ENCODE data around the gene IGFL2. TPM values are rescaled to one million over a fixed set of nuclear protein-coding genes. Genes with fewer than 3 reads are reported as not detected.
"Not testable (repeated sequence)": the region's sequence is repeated elsewhere in the genome, so short reads cannot be mapped to it uniquely, and the experiment has no call there.

The IGFL2 gene
- total RNA-seq = 0.33 and 0.40 TPM in 2 replicates

DNA sequence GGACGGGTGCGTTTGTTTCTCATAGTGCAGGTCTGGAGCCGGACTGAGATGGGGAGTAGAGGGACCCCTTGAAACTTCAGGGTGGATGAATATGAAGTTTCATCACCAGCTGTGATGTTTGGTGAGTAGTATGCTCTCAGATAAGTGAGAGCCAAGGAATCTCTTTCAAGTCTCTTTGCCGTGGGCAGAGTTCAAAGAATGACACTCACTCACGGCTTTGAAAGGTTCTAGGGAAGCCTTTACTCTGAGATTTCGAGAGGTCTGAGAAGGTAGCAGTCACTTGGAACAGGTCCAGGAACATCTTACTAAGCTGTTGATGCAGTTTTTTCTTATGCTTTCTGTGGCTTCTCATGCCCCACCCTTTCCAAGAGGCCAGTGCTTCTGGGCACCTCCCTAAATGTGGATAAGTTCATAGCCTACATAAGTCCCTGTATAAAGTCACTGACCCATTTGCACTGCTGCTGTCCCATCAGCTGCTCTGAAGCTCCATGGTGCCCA is at the start of gene IGFL2:
Gene IGFL2, plus strand, starts transcription at position 448 of the 498 bp plus-strand sequence. Its CDS starts 41 bp downstream, at position 489.
- Mint-ChIP-seq H3K4me1 (peaks cover 2% of the 10 kb centered on the region), H3K9me3 (no peaks in the 10 kb centered on the region), H3K36me3 (ENCODE audit: low read depth) (no peaks in the 10 kb centered on the region), H3K4me3 (no peak within 1 kb of the TSS), H3K27me3 (peaks cover 49% of the 10 kb centered on the region), H3K27ac (no peak within 1 kb of the TSS)
- DNase-seq = no peak
- intact Hi-C loops (cut with micrococcal nuclease) = no loop called here

DNA sequence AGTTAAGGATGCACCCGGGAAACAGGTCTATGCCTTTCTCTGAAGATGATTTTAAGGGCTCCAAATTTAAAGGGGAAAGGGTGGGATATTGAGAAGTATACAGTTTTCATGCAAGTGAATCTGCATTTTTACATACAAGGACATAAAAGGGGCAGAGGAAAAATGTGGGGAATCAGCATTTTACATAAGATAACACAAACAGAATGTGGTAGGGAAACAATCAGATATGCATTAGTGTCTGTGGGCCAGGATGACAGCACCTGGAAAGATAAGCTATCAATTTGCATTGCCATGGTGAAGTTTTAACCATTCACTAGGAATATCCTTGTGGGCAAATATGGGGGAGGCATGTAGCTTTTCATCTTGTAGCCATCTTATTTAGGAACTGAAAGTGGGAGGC is 47.7 kb upstream of the IGFL2 start:
- DNase-seq = no peak
- H3K4me1 Mint-ChIP-seq = no peaks in the 10 kb centered on the region
- H3K27me3 Mint-ChIP-seq = peaks cover 29% of the 10 kb centered on the region
- H3K4me3 Mint-ChIP-seq = no peak overlapping the region
- H3K36me3 Mint-ChIP-seq (ENCODE audit: low read depth) = no peaks in the 10 kb centered on the region
- intact Hi-C loops (cut with micrococcal nuclease) = no loop called here
- H3K27ac Mint-ChIP-seq = no peak overlapping the region
- H3K9me3 Mint-ChIP-seq = peaks cover 11% of the 10 kb centered on the region

DNA sequence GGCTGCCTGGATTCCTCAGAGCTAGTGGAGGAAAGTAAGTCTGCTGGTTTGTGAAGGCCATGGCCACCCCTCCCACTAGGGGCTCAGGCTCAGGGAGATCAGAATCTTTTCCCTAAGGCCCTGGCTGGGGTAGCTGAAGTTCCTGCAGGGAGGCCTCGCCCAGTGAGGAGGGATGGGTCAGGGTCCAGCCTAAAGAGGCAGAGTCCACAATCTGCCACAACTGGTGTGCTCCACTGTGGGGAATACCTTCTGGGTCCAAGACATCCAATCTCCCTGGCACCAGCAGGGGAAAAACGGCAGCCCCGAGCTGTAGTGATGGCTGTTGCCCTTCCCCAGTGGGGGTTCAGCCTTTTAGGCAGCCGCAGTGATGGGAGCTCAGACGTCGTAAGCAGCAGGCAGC is 46.7 kb upstream of the IGFL2 start:
- no peak overlapping the region for H3K27ac Mint-ChIP-seq
- H3K27me3 Mint-ChIP-seq = peaks cover 22% of the 10 kb centered on the region
- no peaks in the 10 kb centered on the region for H3K36me3 Mint-ChIP-seq (ENCODE audit: low read depth)
- no peak for DNase-seq
- no peak overlapping the region for H3K4me3 Mint-ChIP-seq
- no peaks in the 10 kb centered on the region for H3K4me1 Mint-ChIP-seq
- intact Hi-C loops (cut with micrococcal nuclease) = no loop called here
- H3K9me3 Mint-ChIP-seq = peaks cover 11% of the 10 kb centered on the region

DNA sequence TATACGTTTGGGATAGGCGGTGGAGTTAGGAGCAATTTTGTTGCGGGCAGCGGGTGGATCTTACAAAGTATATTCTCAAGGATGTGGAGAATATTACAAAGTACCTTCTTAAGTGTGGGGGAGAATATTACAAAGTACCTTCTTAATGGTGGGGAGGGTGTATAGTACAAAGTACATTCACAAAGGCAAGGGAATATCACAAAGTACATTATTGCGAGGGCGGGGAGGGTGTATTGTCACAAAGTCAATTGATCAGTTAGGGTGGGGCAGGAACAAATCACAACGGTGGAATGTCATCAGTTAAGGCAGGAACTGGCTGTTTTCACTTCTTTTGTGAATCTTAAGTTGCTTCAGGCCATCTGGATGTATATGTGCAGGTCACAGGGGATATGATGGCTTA is 45.7 kb upstream of the IGFL2 start:
- peaks cover 14% of the 10 kb centered on the region for H3K27me3 Mint-ChIP-seq
- H3K4me1 Mint-ChIP-seq; H3K36me3 Mint-ChIP-seq (ENCODE audit: low read depth); H3K4me3 Mint-ChIP-seq; H3K27ac Mint-ChIP-seq; H3K9me3 Mint-ChIP-seq; DNase-seq; intact Hi-C loops (cut with micrococcal nuclease): not testable (repeated sequence)

DNA sequence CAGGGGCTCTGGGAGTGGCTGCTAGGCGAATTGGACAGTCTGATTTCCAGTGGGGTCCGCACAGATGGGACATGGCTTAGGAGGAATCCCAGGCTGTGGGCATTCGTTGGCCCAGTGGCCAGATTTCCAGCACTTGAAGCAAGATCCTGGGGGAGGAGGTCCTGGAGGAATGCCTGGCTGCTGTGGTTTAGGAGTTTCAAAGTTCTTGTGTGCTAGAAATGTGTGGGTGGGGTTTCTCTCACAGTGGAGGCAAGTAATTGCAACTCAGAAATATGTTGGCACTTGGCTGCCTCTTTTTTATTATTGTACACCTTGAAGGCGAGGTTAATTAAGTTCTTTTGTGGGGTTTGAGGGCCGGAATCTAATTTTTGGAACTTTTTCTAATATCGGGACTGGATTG is 40.7 kb upstream of the IGFL2 start:
- H3K36me3 Mint-ChIP-seq (ENCODE audit: low read depth) = no peaks in the 10 kb centered on the region
- no peak overlapping the region for H3K4me3 Mint-ChIP-seq
- no peaks in the 10 kb centered on the region for H3K9me3 Mint-ChIP-seq
- H3K27ac Mint-ChIP-seq = no peak overlapping the region
- DNase-seq = no peak
- intact Hi-C loops (cut with micrococcal nuclease) = no loop called here
- no peaks in the 10 kb centered on the region for H3K4me1 Mint-ChIP-seq
- peaks cover 9% of the 10 kb centered on the region for H3K27me3 Mint-ChIP-seq

DNA sequence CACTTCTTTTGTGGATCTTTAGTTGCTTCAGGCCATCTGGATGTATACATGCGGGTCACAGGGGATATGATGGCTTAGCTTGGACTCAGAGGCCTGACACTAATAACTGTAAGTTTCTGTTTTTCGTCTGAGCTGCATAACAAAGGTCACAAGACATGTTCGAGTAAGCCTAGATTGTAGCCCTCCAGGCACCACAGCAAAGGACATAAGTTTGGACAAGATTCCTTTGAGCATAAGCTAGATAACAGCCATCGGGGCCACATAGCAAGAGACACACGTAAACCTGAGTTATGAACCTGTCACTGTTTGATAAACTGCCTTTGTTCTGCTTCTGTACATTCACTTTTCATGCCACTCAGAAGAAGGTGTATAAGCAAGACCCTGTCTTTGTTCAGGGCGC is 38.2 kb upstream of the IGFL2 start:
- Mint-ChIP-seq H3K9me3 (no peaks in the 10 kb centered on the region), H3K36me3 (ENCODE audit: low read depth) (no peaks in the 10 kb centered on the region), H3K27ac (no peak overlapping the region), H3K27me3 (peaks cover 26% of the 10 kb centered on the region), H3K4me1 (peaks cover 5% of the 10 kb centered on the region), H3K4me3 (no peak overlapping the region)
- intact Hi-C loops (cut with micrococcal nuclease) = no loop called here
- no peak for DNase-seq

DNA sequence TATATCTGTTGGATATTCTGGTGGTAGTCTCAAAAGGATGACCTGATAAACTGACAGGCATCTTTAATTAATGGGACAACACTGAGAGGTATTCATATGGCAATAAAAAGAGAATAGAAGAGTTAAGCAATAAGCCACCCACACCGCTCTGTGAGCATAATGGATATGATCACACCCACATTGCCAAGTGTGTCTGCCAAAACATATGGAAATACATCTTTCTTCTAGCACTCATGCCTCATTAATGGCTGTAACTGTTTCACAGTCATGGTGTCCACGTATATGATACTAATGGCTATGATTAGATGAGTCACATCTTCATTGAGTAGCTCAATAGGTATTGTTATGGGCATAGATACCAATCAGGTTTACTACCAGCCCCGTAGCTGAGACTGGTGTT is 36.7 kb upstream of the IGFL2 start:
- intact Hi-C loops (cut with micrococcal nuclease) = no loop called here

DNA sequence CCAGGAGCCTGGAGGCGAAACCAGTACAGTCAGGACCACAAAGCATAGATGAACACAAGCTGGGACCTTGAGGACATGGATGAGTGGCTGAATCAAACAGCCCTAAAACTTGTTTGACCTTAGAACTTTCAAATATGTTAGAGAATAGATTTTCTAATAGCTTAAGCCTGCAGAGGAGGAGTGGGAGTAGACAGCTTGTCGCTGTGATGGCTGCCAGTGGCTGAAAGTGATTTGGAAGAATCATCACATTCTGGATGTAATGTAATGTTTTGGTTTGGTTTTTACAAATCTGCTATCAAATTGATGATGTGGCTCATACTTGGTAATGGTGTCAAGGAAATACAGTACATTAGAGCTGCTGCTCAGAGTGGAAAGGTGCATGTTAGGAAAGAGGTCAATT is 35.5 kb upstream of the IGFL2 start:
- no peak for DNase-seq
- no peaks in the 10 kb centered on the region for H3K36me3 Mint-ChIP-seq (ENCODE audit: low read depth)
- H3K9me3 Mint-ChIP-seq = no peaks in the 10 kb centered on the region
- H3K27me3 Mint-ChIP-seq = peaks cover 33% of the 10 kb centered on the region
- peaks cover 14% of the 10 kb centered on the region for H3K4me1 Mint-ChIP-seq
- no peak overlapping the region for H3K27ac Mint-ChIP-seq
- no peak overlapping the region for H3K4me3 Mint-ChIP-seq
- intact Hi-C loops (cut with micrococcal nuclease) = no loop called here

More for the DNA sequence above, 36.7 kb upstream of the IGFL2 start:
- no peak overlapping the region for H3K4me3 Mint-ChIP-seq
- no peaks in the 10 kb centered on the region for H3K9me3 Mint-ChIP-seq
- no peak overlapping the region for H3K27ac Mint-ChIP-seq
- peaks cover 14% of the 10 kb centered on the region for H3K4me1 Mint-ChIP-seq
- peaks cover 32% of the 10 kb centered on the region for H3K27me3 Mint-ChIP-seq
- no peak for DNase-seq
- H3K36me3 Mint-ChIP-seq (ENCODE audit: low read depth) = no peaks in the 10 kb centered on the region

DNA sequence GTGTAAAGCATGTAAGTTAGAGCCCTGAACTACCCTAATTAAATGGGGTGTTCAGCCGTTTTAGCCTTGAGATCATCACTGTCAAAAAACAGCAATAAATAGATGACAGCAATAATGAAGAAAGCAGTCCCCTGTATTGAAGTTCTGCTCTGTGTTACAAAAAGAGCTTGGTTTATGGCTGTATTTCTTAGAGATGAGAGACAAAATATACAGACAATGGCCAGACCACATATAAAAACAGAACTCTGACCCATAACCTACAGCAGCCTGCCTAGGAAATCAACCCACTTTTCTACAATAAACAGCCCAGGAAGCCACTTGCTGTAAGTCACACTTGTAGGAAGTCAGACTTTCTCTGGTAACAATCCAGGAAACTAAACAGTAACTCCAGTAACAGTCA is 34.3 kb upstream of the IGFL2 start:
- intact Hi-C loops (cut with micrococcal nuclease) = loop anchor here (2.0 kb wide), 2 partner anchors 31 to 75 kb away; no protein-coding TSS in a partner anchor
- no peak overlapping the region for H3K4me3 Mint-ChIP-seq
- H3K9me3 Mint-ChIP-seq = no peaks in the 10 kb centered on the region
- H3K4me1 Mint-ChIP-seq = peaks cover 14% of the 10 kb centered on the region
- H3K27ac Mint-ChIP-seq = no peak overlapping the region
- H3K27me3 Mint-ChIP-seq = peaks cover 31% of the 10 kb centered on the region
- H3K36me3 Mint-ChIP-seq (ENCODE audit: low read depth) = no peaks in the 10 kb centered on the region
- DNase-seq = no peak

DNA sequence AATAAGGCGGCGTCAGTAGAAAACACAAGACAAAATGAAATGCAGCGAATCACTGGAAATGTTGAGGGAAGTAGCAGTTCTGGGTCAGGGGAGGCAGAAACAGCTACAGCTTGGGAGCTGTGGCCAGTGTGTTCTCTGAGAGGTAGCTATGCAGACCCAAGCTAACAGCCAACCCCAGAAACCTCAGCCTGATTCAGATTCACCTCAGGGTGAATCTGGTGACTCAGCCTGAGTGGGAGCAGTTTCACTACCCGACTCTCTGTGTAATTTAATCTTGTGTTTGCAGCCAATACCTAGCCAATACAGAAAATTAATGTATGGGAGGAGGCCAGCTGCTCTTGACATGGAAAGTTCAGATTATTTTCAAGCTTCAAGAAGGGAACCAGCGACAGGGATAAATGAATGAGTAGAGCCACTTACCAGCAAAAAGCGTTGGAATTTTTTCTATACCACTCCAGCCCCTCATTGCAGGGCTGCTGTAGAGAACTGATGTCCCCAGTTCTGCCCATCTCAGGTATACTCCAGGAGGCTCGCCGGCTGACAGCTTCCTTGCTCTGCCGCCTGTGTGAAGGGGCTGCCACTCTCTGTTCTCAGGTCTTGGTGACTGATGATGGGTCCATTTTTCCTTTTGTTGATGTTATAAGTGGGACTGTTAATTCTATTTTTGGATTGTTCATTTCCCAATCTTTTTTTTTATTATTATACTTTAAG is 32.5 kb upstream of the IGFL2 start:
- Mint-ChIP-seq H3K9me3 (no peaks in the 10 kb centered on the region), H3K27ac (peak overlapping the region; percentile 46), H3K27me3 (peaks cover 35% of the 10 kb centered on the region), H3K4me3 (peak overlapping the region; percentile 53), H3K4me1 (peaks cover 14% of the 10 kb centered on the region), H3K36me3 (ENCODE audit: low read depth) (no peaks in the 10 kb centered on the region)
- peak; percentile 73 for DNase-seq
- intact Hi-C loops (cut with micrococcal nuclease) = loop anchor here (2.0 kb wide), 2 partner anchors 33 to 73 kb away; no protein-coding TSS in a partner anchor

DNA sequence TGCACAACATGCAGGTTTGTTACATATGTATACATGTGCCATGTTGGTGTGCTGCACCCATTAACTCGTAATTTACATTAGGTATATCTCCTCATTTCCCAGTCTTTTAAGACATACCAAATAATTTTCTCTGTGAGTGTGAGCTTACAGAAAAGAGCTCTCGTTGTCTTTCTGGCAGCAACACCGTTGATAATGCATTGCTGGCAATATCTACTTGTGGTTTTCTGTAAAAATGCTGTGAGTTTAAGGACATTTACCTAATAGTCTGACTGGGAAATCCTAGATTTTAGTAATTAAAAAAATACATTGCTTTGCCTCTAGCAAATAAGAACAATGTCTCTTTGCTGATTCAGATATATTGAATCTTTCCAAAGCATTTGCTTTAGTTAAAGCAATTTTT is 31.9 kb upstream of the IGFL2 start:
- peaks cover 14% of the 10 kb centered on the region for H3K4me1 Mint-ChIP-seq
- no peaks in the 10 kb centered on the region for H3K9me3 Mint-ChIP-seq
- peaks cover 35% of the 10 kb centered on the region for H3K27me3 Mint-ChIP-seq
- no peak for DNase-seq
- H3K36me3 Mint-ChIP-seq (ENCODE audit: low read depth) = no peaks in the 10 kb centered on the region
- H3K4me3 Mint-ChIP-seq = no peak overlapping the region
- intact Hi-C loops (cut with micrococcal nuclease) = no loop called here
- no peak overlapping the region for H3K27ac Mint-ChIP-seq

DNA sequence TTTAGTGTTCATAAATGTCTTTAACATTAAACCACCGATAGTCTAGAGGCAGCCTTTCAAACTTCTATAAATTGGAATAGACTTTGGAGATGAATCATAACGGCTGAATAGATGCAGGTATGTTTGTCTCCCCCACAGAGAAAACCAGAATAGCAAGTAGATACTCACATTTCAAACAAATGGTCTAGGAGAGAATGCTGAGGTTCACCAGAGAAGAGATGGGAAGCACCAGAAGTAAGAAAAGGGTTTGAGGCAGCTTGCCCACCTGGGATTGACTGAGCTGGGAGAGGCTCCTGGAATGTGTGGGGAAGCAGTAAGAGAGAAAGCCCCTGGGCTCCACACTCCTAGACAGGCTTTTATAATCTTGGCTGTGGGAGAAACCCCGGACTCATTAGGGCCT is 29.9 kb upstream of the IGFL2 start:
- Mint-ChIP-seq H3K27me3 (peaks cover 29% of the 10 kb centered on the region), H3K9me3 (no peaks in the 10 kb centered on the region), H3K27ac (no peak overlapping the region), H3K4me3 (no peak overlapping the region), H3K4me1 (peaks cover 14% of the 10 kb centered on the region), H3K36me3 (ENCODE audit: low read depth) (no peaks in the 10 kb centered on the region)
- intact Hi-C loops (cut with micrococcal nuclease) = no loop called here
- DNase-seq = no peak

DNA sequence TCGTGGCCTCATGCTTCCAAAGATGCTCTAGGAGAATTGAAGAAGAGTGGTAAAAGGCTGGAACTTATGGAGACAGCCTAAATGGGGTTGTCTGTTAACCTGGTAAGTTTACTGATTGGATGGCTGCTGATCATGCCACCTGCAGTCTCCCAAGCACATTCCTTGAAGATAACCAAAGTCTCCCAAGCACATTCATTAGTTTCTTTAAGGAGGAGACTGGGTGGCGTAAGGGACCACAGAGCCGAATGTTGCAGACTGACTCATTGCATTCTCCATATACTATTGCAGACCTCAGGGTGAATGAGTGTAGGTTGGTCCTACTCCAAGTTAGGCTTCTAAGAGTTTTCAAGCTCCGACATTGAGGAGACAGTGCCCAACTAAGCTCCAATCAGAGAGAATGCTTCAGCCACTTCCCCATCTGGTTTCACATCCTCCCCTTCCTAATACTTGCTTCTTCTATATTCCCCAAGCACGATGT is 23.4 kb upstream of the IGFL2 start, which contains the start of gene IGFL3:
Gene IGFL3, minus strand, starts transcription at position 51 of the 478 bp plus-strand sequence. Its CDS starts 39 bp downstream, at position 12.
- Mint-ChIP-seq H3K27ac (no peak within 1 kb of the TSS), H3K4me3 (no peak within 1 kb of the TSS), H3K4me1 (no peaks in the 10 kb centered on the region), H3K9me3 (no peaks in the 10 kb centered on the region), H3K36me3 (ENCODE audit: low read depth) (no peaks in the 10 kb centered on the region), H3K27me3 (peaks cover 60% of the 10 kb centered on the region)
- DNase-seq = no peak
- intact Hi-C loops (cut with micrococcal nuclease) = no loop called here

DNA sequence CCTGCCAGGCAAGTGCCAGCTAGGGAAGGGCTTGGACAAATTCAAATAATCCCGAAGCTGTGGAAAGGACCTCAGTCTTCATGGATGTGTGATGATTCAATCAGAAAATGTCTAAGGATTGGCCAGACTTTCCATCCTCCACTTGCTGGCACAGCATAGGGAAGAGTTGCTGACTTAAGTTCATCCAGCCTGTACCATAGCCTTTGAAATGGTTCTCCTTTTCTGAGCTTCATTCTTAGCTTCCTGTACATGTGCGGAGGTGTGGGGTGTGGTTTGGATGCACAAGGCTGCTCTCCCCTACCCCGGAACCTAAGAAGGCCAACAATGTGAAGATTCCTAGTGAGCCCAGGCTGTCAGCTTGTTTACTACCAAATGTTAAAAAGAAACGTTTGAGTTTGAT is 22.6 kb upstream of the IGFL2 start:
- H3K9me3 Mint-ChIP-seq = no peaks in the 10 kb centered on the region
- intact Hi-C loops (cut with micrococcal nuclease) = no loop called here

More for the DNA sequence above, 22.6 kb upstream of the IGFL2 start:
- no peak for DNase-seq
- H3K36me3 Mint-ChIP-seq (ENCODE audit: low read depth) = no peaks in the 10 kb centered on the region
- peaks cover 61% of the 10 kb centered on the region for H3K27me3 Mint-ChIP-seq
- H3K27ac Mint-ChIP-seq = no peak overlapping the region
- H3K4me1 Mint-ChIP-seq = no peaks in the 10 kb centered on the region
- no peak overlapping the region for H3K4me3 Mint-ChIP-seq
